Caco-2 (cell line): ENCODE data around the gene APOL3. TPM values are rescaled to one million over a fixed set of nuclear protein-coding genes. Genes with fewer than 3 reads are reported as not detected.

Experiments used
- total RNA-seq: library from RNA; stranded (reverse); gene quantifications from 2 replicates; pipeline ENCODE4 v1.2.3, GENCODE V29; 2022

APOL3 gene
- total RNA-seq, 1 experiment from 2014 or later = not detected

Other genes with a start within 250 kb of the APOL3 start
- gene RBFOX2, start 131.9 kb downstream of the APOL3 start, total RNA-seq = 91.1 and 96.5 TPM in 2 replicates
- not detected in 2 replicates for gene APOL4, start 41.1 kb upstream of the APOL3 start, total RNA-seq
- gene APOL2, start 78.8 kb upstream of the APOL3 start, total RNA-seq = 7.9 and 10.0 TPM in 2 replicates
- gene APOL1, start 92.4 kb upstream of the APOL3 start, total RNA-seq = 0.32 and 0.39 TPM in 2 replicates
- gene MYH9, start 227.2 kb upstream of the APOL3 start, total RNA-seq = 513 and 539 TPM in 2 replicates